Ramos (cell line): ENCODE data around the gene NOG.

ENCODE experiments used
- in situ Hi-C: fragments of 300-500 bp; cut with MboI; formaldehyde crosslinking; loops from one replicate; pipeline ENCODE4 v1.14.3; 2022; ENCODE audit warnings: low sequenced_read_pairs; ENCODE audit not compliant: unreplicated experiment

The NOG gene

DNA sequence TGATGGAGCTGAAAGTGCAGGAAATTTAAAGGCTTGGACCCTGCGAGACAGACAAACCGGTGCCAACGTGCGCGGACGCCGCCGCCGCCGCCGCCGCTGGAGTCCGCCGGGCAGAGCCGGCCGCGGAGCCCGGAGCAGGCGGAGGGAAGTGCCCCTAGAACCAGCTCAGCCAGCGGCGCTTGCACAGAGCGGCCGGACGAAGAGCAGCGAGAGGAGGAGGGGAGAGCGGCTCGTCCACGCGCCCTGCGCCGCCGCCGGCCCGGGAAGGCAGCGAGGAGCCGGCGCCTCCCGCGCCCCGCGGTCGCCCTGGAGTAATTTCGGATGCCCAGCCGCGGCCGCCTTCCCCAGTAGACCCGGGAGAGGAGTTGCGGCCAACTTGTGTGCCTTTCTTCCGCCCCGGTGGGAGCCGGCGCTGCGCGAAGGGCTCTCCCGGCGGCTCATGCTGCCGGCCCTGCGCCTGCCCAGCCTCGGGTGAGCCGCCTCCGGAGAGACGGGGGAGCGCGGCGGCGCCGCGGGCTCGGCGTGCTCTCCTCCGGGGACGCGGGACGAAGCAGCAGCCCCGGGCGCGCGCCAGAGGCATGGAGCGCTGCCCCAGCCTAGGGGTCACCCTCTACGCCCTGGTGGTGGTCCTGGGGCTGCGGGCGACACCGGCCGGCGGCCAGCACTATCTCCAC is at the start of gene NOG:
TSS of gene NOG (plus strand) at position 54 of the 674 bp plus-strand sequence. CDS start at position 579, 525 bp downstream.
- in situ Hi-C loops = loop anchor here (10.0 kb wide), 1 partner anchor 121 kb away; no protein-coding TSS in a partner anchor

DNA sequence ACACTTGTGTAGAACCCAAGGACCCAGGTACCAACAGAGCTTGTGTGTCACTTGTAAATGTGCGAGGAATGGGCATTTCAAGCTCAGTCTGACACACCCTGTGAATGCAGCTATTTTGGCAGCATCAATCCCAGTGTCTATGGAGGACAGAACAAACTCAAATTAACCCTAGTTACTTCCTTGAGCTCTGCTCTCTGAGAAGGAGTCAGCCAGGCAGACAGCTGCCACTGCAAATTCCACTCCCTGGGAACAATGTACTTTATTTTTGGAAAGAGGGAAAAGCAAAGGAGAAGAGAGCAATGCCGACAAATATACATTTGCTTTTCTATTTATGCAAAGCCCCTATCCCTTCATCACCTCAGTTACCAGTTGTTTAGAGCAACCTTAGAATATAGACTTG is 48.4 kb upstream of the NOG start:
- in situ Hi-C loops = no loop called here

DNA sequence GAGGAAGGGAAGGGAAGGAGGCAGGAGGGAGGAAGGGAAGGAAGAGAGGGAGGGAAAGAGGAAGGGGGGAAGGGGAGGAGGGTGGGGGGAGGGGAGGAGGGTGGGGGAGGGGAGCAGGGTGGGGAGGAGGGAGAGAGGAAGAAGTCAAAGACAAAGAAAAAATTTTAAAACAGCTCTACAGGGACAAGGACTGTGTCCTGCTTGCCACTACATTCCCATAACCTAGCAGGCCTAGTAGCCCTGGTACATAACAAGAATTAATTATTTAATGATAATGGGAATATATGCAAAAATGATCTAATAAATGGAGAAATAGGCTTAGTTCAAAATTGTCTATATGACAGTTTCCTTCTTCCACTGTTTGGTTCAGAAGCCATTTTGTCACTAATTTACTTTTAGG is 47.6 kb upstream of the NOG start:
- in situ Hi-C loops = no loop called here

DNA sequence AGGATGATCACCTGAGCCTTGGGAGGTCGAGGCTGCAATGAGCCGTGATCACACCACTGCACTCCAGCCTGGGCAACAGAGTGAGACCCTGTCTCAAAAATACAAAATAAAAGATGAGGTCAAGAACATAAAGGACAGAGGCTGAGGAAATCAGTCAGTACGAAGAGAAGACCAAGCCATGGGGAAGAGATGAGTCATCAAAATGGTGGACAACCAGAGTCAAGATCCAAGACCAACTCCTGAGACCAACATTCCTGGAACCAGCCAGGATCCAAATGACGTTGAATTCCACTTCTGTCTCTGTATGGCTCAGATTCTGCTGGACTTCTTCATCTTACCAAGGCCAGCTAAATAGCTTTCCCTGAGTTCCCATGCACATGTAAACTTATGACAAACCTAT is 44.8 kb upstream of the NOG start:
- in situ Hi-C loops = no loop called here

DNA sequence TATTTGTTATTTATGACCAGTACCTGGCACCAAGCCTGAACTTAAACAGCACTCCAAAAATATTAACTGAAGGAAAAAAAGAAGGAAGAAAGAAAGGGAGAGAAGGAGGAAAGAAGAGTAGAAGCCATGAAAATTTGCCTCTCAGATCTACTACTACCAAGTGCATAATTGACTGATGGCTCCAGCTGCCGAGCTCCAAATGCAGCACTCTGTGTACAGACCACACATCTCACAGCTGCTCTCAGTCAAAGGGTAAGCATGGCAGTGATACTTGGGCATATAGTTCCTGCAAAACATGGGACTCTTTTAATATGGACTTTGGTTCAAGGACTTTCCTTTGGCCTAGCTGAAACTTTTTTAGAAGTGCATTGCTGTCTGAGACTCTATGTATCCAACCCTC is 44.0 kb upstream of the NOG start:
- in situ Hi-C loops = no loop called here

DNA sequence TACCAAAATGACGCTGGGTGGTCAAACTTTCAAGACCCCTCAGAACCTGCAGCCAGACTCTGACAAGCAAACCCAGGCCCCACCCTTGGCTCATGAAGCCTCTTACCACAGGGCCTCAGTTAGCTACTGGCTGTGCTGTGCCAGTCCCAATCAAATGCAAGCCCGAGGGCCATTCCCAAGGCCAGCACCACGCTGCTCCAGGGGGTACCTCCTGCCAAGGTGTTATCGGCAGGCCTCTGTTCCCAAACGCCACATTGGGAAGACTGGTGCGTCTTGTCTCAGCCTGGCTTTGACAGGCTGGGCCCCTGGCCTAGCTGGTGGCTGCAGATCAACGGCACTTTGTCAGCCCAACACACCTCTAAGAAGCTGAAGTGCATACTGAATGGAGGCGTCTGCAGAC is 35.8 kb upstream of the NOG start:
- in situ Hi-C loops = no loop called here

DNA sequence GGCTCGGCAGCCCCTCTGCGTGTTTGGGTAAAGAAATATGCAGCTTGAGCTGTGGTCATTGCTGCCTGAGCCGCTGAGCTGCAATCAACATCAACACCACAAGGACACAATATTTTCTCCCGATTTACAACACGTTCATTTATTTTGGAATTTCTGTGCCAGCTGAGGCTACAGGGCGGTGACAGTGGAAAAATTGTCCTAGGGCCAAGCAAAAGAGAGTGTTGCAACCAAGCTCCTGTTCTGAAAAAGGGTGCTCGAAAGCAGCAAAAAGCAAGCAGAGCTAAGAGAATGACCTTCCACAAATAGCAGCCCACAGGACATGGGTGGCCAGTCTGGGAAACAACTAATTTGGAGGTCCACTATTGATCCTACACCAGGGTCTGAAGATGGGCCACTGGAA is 35.4 kb upstream of the NOG start:
- in situ Hi-C loops = no loop called here

DNA sequence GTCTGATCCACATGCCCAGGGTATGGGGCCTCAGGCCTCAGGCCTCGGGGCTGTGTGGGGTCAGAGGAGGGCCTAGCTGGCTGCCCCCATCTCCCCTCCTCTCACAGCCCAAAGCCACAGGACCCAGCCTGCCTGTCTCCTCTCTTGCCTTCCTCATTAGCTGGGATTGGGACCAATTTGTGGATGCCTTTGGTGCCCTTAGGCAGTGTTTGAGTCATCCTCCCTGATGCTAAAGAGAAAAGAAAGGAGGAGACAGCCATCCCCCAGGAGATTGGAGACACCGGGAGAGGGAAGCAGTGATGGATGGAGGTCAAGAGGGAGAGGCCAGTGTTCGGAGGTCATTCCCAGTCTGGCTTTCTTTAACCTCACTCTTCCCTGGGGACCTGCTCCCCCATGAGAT is 23.3 kb upstream of the NOG start:
- in situ Hi-C loops = no loop called here

DNA sequence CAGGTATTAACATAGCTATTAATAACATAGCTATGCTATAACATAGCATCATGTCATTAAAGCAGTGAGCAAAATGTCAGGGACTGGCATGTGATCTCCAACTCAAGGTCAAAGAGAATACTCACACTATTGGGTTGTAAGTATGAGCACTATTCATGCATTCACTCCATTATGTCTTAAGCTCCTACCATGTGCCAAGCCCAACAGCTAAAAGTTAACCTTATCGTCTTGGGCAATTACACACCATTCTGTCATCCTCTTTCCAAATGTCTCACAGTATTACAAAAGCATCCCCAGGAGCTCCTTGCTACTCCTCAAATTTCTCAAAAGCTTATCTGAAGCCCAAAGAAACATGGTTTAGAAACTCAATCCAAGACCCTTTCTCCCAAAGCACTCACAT is 22.0 kb upstream of the NOG start:
- in situ Hi-C loops = no loop called here

DNA sequence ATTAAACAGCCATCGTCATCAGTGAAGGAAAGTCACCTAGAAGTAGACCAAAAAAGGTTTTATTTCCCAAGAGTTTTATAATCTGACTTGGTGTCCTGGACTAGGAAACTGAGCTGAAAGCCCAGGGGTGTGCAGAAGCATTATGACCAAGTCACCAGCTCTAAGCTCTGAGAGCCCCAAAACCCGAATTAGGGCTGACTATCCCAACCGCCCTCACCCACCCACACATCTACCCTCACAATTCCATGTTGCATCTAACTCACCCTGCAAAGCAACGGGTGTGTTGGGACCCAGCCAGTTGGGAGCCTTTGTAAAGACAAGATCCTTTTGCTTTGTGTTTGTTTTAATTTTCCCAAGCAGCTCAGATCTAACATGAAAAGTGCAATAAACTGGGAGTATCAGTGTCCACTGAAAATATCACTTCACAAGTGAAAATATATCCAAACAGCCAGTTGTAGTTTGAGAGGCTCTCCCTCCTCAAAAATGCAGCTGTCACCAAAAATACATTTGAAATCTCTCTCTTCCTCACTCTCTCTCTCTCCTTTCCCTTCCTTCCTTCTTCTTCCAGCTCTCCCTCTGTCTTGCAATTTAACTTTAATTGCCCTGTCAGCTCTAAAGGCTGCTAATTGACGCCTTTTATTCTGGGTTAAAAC is 16.2 kb upstream of the NOG start:
- in situ Hi-C loops = no loop called here

DNA sequence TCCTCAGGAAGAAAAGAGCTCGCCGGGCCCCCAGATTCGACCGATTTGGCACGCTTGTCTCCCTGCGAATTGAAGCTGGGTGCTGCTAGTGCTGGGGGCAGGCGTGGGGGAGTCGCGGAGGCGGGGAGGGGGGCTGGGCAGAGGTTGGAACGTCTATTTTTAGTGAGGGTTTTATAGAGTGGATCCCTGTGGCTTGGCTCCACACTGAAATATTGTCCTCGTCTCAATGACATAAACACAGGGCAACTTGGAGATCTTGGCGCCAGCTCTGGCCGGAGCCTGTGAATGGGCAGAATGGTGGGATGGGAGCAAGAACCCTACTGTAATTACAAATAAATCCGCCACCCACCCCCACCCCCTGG is 15.7 kb upstream of the NOG start:
- in situ Hi-C loops = no loop called here

DNA sequence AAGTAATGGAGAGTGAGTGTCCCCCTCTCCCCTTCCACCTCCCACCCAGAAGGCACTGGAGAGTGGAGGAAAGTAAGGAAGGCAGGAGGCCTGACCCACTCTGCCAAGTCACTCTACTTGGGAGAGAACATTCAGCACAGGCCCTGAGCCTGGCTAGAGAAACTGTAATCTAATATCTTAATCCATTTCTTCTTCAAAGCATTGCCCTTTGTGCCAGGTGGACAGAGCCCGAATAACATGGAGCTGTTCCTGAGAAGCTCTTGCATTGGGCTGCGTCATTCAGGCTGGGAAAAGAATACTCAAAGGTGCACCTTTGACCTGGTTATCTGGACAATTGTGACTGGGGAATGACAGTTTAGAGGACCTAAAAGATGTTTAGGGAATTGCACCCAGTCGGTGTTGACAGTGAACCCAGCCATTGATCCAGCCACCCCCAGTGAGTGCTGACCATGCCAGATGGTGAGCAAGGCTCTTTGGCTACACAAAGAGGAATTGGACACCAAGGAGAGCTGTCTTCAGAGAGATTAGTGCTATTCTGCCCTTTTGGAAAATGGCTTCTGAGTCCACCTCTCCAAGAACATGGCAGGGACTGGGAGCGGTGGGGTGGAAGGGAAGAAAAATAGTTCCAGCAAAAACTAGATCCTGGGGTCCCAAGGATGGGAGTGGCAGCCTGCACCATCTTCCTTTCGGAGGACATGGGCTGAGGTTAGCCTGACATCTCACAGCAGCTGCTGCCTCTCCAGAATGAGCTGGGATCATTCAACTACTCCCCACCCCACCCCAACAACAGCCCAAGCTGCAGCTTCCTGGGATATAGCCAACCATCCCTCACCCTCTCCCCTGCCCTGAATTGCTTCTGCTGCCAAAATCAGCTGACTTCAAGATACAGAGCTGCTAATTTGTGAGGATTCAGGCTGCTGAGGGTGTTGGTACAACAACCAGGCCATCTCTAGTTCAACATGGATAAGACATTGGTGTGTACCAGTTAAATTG is 11.6 kb upstream of the NOG start:
- in situ Hi-C loops = no loop called here

DNA sequence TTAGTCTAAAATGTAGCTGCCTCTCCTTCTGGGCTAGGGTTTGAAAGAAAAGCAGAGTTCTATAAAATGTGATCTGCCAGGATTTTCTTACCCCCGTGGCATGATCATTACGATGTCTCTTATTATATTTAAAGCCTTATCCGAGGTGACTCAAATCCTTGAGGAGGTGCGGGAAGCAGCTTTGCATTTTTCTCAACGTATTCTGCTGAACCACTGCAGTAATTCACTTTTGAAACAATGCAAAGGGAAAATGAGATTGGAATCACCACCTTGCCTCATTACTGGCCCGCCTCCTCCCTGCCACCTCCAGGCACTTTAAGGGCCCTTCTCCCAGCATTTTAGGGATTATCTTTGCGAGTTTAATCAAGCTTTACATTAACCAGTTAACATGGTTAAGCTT is 9.7 kb upstream of the NOG start:
- in situ Hi-C loops = no loop called here

DNA sequence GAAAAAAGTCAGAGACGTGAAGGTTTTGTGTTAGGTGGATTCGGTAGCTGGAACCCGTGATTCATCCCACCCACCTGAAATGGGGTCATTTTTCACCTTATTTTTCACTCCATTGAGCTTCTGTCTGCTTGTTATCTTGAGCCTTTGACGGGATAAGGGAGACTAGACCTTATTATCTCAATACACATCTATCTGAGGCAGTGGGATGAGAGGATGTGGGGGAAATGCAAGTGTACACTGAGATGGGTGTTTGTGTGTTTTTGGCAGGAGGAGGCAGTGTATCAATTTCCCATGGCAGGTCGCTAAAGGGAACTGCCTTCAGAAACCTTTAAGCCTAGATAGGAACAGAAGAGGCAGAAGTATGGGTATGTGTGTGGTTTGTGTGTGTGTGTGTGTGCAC is 6.2 kb upstream of the NOG start:
- in situ Hi-C loops = no loop called here

DNA sequence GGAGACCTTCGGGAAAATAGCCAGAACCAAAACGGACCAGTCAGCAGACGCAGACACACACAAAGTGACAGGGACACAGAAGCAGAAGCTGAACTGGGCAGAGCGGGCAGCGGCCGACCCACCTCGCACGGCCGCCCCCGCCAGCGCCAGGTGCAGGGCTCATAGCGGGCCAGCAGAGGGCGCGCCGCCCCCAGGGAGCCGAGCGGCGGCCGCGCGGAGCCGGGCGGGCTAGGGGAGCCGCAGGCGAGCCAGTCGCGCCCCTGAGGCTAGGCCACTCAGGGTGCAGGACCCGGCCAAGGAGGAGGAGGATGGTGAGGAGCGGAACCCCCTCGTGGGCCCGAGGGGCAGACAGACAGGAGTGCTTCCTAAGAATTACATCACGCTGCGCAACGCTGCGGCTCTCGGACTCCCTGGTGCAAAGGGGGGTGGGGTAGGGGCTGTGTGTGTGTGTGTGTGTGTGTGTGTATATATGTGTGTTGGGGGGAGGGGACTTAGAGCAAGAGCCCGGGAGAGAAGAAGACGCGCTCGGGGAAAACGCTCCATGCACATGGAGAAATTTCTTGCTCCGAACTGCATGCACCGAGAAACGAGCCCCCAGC is 913 bp upstream of the NOG start:
- in situ Hi-C loops = loop anchor here (10.0 kb wide), 1 partner anchor 122 kb away; no protein-coding TSS in a partner anchor

DNA sequence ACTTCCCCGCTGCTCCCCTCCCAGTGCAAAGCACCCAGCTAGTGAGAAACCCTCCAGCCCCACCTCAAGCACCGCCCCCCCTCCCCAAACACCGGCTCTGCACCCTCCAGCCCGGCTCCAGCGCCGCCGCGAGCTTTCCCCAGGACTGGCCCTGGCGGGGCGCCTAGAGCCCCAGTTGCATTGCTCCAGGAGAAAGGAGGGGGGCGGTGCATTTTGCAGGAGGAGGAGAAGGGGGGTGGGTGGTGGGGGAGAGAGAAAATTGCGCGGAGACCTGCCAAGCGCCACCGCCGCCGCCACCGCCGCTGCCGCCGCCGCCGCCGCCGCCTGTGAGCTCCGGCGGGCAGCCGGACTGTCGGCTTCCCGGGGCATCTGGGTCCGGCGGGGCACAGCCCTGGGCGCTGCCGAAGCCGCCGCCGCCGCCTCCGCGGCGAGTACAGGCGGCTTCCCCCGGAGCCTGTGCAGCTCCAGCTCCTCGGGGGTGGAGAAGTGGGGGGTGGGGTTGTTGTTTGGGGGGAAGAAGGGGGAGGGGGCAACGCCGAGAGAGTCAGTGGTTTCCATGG is 333 bp upstream of the NOG start:
- in situ Hi-C loops = loop anchor here (10.0 kb wide), 1 partner anchor 122 kb away; no protein-coding TSS in a partner anchor

DNA sequence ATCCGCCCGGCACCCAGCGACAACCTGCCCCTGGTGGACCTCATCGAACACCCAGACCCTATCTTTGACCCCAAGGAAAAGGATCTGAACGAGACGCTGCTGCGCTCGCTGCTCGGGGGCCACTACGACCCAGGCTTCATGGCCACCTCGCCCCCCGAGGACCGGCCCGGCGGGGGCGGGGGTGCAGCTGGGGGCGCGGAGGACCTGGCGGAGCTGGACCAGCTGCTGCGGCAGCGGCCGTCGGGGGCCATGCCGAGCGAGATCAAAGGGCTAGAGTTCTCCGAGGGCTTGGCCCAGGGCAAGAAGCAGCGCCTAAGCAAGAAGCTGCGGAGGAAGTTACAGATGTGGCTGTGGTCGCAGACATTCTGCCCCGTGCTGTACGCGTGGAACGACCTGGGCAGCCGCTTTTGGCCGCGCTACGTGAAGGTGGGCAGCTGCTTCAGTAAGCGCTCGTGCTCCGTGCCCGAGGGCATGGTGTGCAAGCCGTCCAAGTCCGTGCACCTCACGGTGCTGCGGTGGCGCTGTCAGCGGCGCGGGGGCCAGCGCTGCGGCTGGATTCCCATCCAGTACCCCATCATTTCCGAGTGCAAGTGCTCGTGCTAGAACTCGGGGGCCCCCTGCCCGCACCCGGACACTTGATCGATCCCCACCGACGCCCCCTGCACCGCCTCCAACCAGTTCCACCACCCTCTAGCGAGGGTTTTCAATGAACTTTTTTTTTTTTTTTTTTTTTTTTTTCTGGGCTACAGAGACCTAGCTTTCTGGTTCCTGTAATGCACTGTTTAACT is 1.0 kb downstream of the NOG start:
- in situ Hi-C loops = loop anchor here (10.0 kb wide), 1 partner anchor 120 kb away; no protein-coding TSS in a partner anchor

DNA sequence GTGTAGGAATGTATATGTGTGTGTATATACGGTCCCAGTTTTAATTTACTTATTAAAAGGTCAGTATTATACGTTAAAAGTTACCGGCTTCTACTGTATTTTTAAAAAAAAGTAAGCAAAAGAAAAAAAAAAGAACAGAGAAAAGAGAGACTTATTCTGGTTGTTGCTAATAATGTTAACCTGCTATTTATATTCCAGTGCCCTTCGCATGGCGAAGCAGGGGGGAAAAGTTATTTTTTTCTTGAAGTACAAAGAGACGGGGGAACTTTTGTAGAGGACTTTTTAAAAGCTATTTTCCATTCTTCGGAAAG is 1.6 kb downstream of the NOG start:
- in situ Hi-C loops = loop anchor here (10.0 kb wide), 1 partner anchor 120 kb away; no protein-coding TSS in a partner anchor
